Gastroesophageal sphincter (tissue), 4 donors: ENCODE results near the gene SMARCA2. TPM values are rescaled to one million over a fixed set of nuclear protein-coding genes. Genes with fewer than 3 reads are reported as not detected.

Experiments used
- ATAC-seq: fragments of 150-250 bp; one replicate; pipeline ENCODE4 v1.9.1; 2016; ENCODE audit warnings: mild to moderate bottlenecking, moderate library complexity
- H3K27ac ChIP-seq, 4 donors: fragments of 200-600 bp; sonication (generic) in 3 of 4; 1 replicate in 3 of 4; 2 replicates in 1 of 4; pipeline ENCODE4 v1.5.1; 2016 to 2019
- H3K27me3 ChIP-seq: fragments of 200-600 bp; sonication (generic); one replicate; pipeline ENCODE4 v1.5.1; 2019
- H3K36me3 ChIP-seq, 2 donors: fragments of 200-600 bp; sonication (generic); one replicate each; pipeline ENCODE4 v1.5.1; 2019; ENCODE audit warnings: control low read depth in 1 of 2
- H3K4me1 ChIP-seq, 3 donors: fragments of 200-600 bp; sonication (generic); 1 replicate in 2 of 3; 2 replicates in 1 of 3; pipeline ENCODE4 v1.5.1; 2016 to 2019; ENCODE audit warnings: control low read depth in 2 of 3
- H3K4me3 ChIP-seq, 2 donors: fragments of 200-600 bp; sonication (generic); one replicate each; pipeline ENCODE4 v1.5.1; 2019; ENCODE audit warnings: mild to moderate bottlenecking in 1 of 2, moderate library complexity in 1 of 2
- H3K9me3 ChIP-seq, 3 donors: fragments of 200-600 bp; sonication (generic); one replicate each; pipeline ENCODE4 v1.5.1; 2017 to 2019; ENCODE audit warnings: control low read depth in 2 of 3
- CTCF ChIP-seq, 4 experiments: fragments of 200-600 bp in 2 of 4; fragments of 450-650 bp in 2 of 4; sonication (generic) in 1 of 4; IDR thresholded peaks; one replicate each; pipeline ENCODE4 v1.5.1; 2017 to 2019; ENCODE audit warnings: antibody characterized with exemption in 4 of 4, mild to moderate bottlenecking in 2 of 4, moderate library complexity in 2 of 4
- EP300 ChIP-seq: sonication (generic); formaldehyde crosslinking; IDR thresholded peaks from one replicate; pipeline ENCODE4 v1.6.1; 2017; ENCODE audit warnings: antibody characterized with exemption, mild to moderate bottlenecking
- POLR2A ChIP-seq, 2 donors: fragments of 450-650 bp; IDR thresholded peaks; one replicate each; pipeline ENCODE4 v1.6.1; 2017; ENCODE audit warnings: antibody characterized with exemption in 2 of 2, mild to moderate bottlenecking in 2 of 2, moderate library complexity in 1 of 2
- POLR2AphosphoS5 ChIP-seq: sonication (generic); formaldehyde crosslinking; IDR thresholded peaks from one replicate; pipeline ENCODE4 v1.6.1; 2017; ENCODE audit warnings: antibody characterized with exemption
- WGBS, 2 donors: methylation state at CpG; one replicate each; pipeline ENCODE4 v1.1.5; 2018; ENCODE audit warnings: low coverage in 1 of 2; 5-methylcytosine and 5-hydroxymethylcytosine counted together
- total RNA-seq, 4 donors: library from RNA; depleted of rRNA; stranded (reverse); fragments of >200 nt; gene quantifications; one replicate each; pipeline ENCODE4 v1.1.0, GENCODE V29; 2016

Gene SMARCA2
- total RNA-seq, 4 donors from 2014 or later, result 90.5 to 133 (median 98.5) TPM

- H3K4me3 ChIP-seq, result peak overlapping the region; percentile 58 to 96
- TF ChIP-seq POLR2A (IDR thresholded peaks at IDR 0.05) (peak; percentile 71 to 73), POLR2AphosphoS5 (peak; percentile 72), EP300 (no peak)
- H3K4me1 ChIP-seq, result peaks cover 4 to 59% (median 17%) of the 10 kb centered on the region in 3 donors
- no peaks in the 10 kb centered on the region for H3K27me3 ChIP-seq
- ATAC-seq, result peak; percentile 37
- no peaks in the 10 kb centered on the region for H3K36me3 ChIP-seq
- no peaks in the 10 kb centered on the region for H3K9me3 ChIP-seq
- peak overlapping the region; percentile 92 to 100 (median 98) for H3K27ac ChIP-seq
- 0 to 1% methylated on average over 1 to 16 of the region's 81 CpGs for WGBS, 2 donors
Observed at GRCh38 chr9:2017331-2018161, 2.4 kb downstream of the SMARCA2 start.

- 5 to 7% methylated on average over 6 to 7 of the region's 7 CpGs for whole genome bisulfite sequencing, 2 donors
- Histone ChIP-seq H3K36me3 (no peaks in the 10 kb centered on the region), H3K4me1 (peaks cover 9 to 66% (median 24%) of the 10 kb centered on the region in 3 donors), H3K9me3 (no peaks in the 10 kb centered on the region), H3K27me3 (no peaks in the 10 kb centered on the region), H3K4me3 (peak overlapping the region; percentile 58 to 96), H3K27ac (peak overlapping the region; percentile 92 to 100 (median 98))
- ATAC-seq, result no peak
- TF ChIP-seq EP300, result no peak
- TF ChIP-seq POLR2AphosphoS5, result no peak
Observed at GRCh38 chr9:2018162-2018643, 3.1 kb downstream of the SMARCA2 start.

GRCh38 chr9:2018764-2019558, 3.8 kb downstream of the SMARCA2 start:
- TF ChIP-seq CTCF (IDR thresholded peaks at IDR 0.05) (no peak), POLR2A (IDR thresholded peaks at IDR 0.05) (no peak), POLR2AphosphoS5 (no peak), EP300 (no peak)
- H3K4me1 ChIP-seq, result peaks cover 9 to 66% (median 30%) of the 10 kb centered on the region in 3 donors
- H3K36me3 ChIP-seq, result no peaks in the 10 kb centered on the region
- no peaks in the 10 kb centered on the region for H3K9me3 ChIP-seq
- WGBS, 2 donors, result 21 to 34% methylated on average over 5 to 6 of the region's 6 CpGs
- H3K4me3 ChIP-seq, result peak overlapping the region in 1 of 2 donors; percentile 96
- ATAC-seq, result no peak
- H3K27ac ChIP-seq, result peak overlapping the region; percentile 92 to 100 (median 98)
- no peaks in the 10 kb centered on the region for H3K27me3 ChIP-seq

- WGBS, 2 donors, result 17 to 32% methylated on average over 1 of the region's 1 CpG
- no peak overlapping the region for H3K4me3 ChIP-seq
- H3K4me1 ChIP-seq, result peaks cover 9 to 68% (median 33%) of the 10 kb centered on the region in 3 donors
- no peaks in the 10 kb centered on the region for H3K27me3 ChIP-seq
- no peak for TF ChIP-seq EP300
- TF ChIP-seq POLR2AphosphoS5, result no peak
- TF ChIP-seq POLR2A (IDR thresholded peaks at IDR 0.05), result no peak
- no peak for TF ChIP-seq CTCF (IDR thresholded peaks at IDR 0.05)
- ATAC-seq, result no peak
- no peaks in the 10 kb centered on the region for H3K36me3 ChIP-seq
- H3K9me3 ChIP-seq, result no peaks in the 10 kb centered on the region
- peak overlapping the region in 3 of 4 donors; percentile 50 to 100 (median 98) for H3K27ac ChIP-seq
Observed at GRCh38 chr9:2019723-2020122, 4.6 kb downstream of the SMARCA2 start.

GRCh38 chr9:2021731-2022130, 6.6 kb downstream of the SMARCA2 start:
- no peak for ATAC-seq
- no peaks in the 10 kb centered on the region for H3K36me3 ChIP-seq
- no peaks in the 10 kb centered on the region for H3K27me3 ChIP-seq
- H3K9me3 ChIP-seq, result no peaks in the 10 kb centered on the region
- no peak overlapping the region for H3K4me3 ChIP-seq
- H3K27ac ChIP-seq, result peak overlapping the region in 3 of 4 donors; percentile 17 to 25 (median 22)
- TF ChIP-seq CTCF (IDR thresholded peaks at IDR 0.05), result no peak
- no peak for TF ChIP-seq POLR2A (IDR thresholded peaks at IDR 0.05)
- TF ChIP-seq POLR2AphosphoS5, result no peak
- no peak for TF ChIP-seq EP300
- H3K4me1 ChIP-seq, result peaks cover 12 to 86% (median 44%) of the 10 kb centered on the region in 3 donors
- WGBS, 2 donors, result 76 to 90% methylated on average over 2 to 7 of the region's 7 CpGs
